Activated CD4-positive, alpha-beta T cell treated with anti-CD3 and anti-CD28 coated beads, Interleukin-2, amount 10 ng/mL, durations not matched to agents 24 days and 14 days (primary cell): ENCODE measurements around the gene AFAP1. TPM values are rescaled to one million over a fixed set of nuclear protein-coding genes. Genes with fewer than 3 reads are reported as not detected.

ENCODE experiments used
- DNase-seq: peaks from one replicate; pipeline ENCODE4 v3.0.0; 2022
- H3K27ac Mint-ChIP-seq: one replicate; pipeline ENCODE4 v1.8.0; 2022; ENCODE audit warnings: mild to moderate bottlenecking, mixed read lengths
- H3K27me3 Mint-ChIP-seq: one replicate; pipeline ENCODE4 v1.8.0; 2022; ENCODE audit warnings: mixed read lengths
- H3K36me3 Mint-ChIP-seq: one replicate; pipeline ENCODE4 v1.8.0; 2022; ENCODE audit warnings: low read depth, mild to moderate bottlenecking, mixed read lengths
- H3K4me1 Mint-ChIP-seq: one replicate; pipeline ENCODE4 v1.8.0; 2021; ENCODE audit warnings: mixed read lengths
- H3K4me3 Mint-ChIP-seq: one replicate; pipeline ENCODE4 v1.8.0; 2022; ENCODE audit warnings: mild to moderate bottlenecking, moderate library complexity, mixed read lengths
- H3K9me3 Mint-ChIP-seq: one replicate; pipeline ENCODE4 v1.8.0; 2021; ENCODE audit warnings: mixed read lengths
- intact Hi-C: fragments of 100-400 bp; cut with micrococcal nuclease; formaldehyde crosslinking; loops from one replicate; pipeline ENCODE4 v1.15.1; 2023
- total RNA-seq: library from RNA; stranded (reverse); gene quantifications from 2 replicates; pipeline ENCODE4 v1.2.3, GENCODE V29; 2022

Gene AFAP1
- total RNA-seq, 1 donor from 2014 or later = 37.6 TPM

- DNase-seq = no peak
- Mint-ChIP-seq H3K9me3 (no peaks in the 10 kb centered on the region), H3K4me3 (no peak overlapping the region), H3K27ac (no peak overlapping the region), H3K4me1 (no peaks in the 10 kb centered on the region), H3K36me3 (no peaks in the 10 kb centered on the region), H3K27me3 (no peaks in the 10 kb centered on the region)
- intact Hi-C loops = no loop called here
Measured at GRCh38 chr4:7741946-7742806, 197.5 kb downstream of the AFAP1 start.

- H3K9me3 Mint-ChIP-seq = no peaks in the 10 kb centered on the region
- H3K36me3 Mint-ChIP-seq = no peaks in the 10 kb centered on the region
- no peaks in the 10 kb centered on the region for H3K4me1 Mint-ChIP-seq
- H3K4me3 Mint-ChIP-seq = no peak overlapping the region
- no peak overlapping the region for H3K27ac Mint-ChIP-seq
- intact Hi-C loops = no loop called here
- DNase-seq = no peak
- no peaks in the 10 kb centered on the region for H3K27me3 Mint-ChIP-seq
Measured at GRCh38 chr4:7740866-7741525, 198.7 kb downstream of the AFAP1 start.

- no peak overlapping the region for H3K27ac Mint-ChIP-seq
Measured at GRCh38 chr4:7739918-7740865, 199.5 kb downstream of the AFAP1 start.

GRCh38 chr4:7739077-7739917 is 200.4 kb downstream of the AFAP1 start:
- Mint-ChIP-seq H3K36me3 (no peaks in the 10 kb centered on the region), H3K9me3 (no peaks in the 10 kb centered on the region), H3K27me3 (no peaks in the 10 kb centered on the region), H3K4me3 (no peak overlapping the region), H3K4me1 (no peaks in the 10 kb centered on the region), H3K27ac (no peak overlapping the region)
- intact Hi-C loops = no loop called here
- no peak for DNase-seq

More at GRCh38 chr4:7739918-7740865, 199.5 kb downstream of the AFAP1 start:
- Mint-ChIP-seq H3K36me3 (no peaks in the 10 kb centered on the region), H3K27me3 (no peaks in the 10 kb centered on the region), H3K4me3 (no peak overlapping the region), H3K9me3 (no peaks in the 10 kb centered on the region), H3K4me1 (no peaks in the 10 kb centered on the region)
- DNase-seq = no peak
- intact Hi-C loops = no loop called here

- H3K27me3 Mint-ChIP-seq = no peaks in the 10 kb centered on the region
- intact Hi-C loops = no loop called here
Measured at GRCh38 chr4:7738458-7739076, 201.1 kb downstream of the AFAP1 start.

GRCh38 chr4:7737752-7738457 is 201.8 kb downstream of the AFAP1 start:
- H3K4me3 Mint-ChIP-seq = no peak overlapping the region
- no peak for DNase-seq
- no peak overlapping the region for H3K27ac Mint-ChIP-seq
- no peaks in the 10 kb centered on the region for H3K4me1 Mint-ChIP-seq
- no peaks in the 10 kb centered on the region for H3K36me3 Mint-ChIP-seq
- intact Hi-C loops = no loop called here
- H3K9me3 Mint-ChIP-seq = no peaks in the 10 kb centered on the region
- H3K27me3 Mint-ChIP-seq = no peaks in the 10 kb centered on the region

More at GRCh38 chr4:7738458-7739076, 201.1 kb downstream of the AFAP1 start:
- Mint-ChIP-seq H3K36me3 (no peaks in the 10 kb centered on the region), H3K4me1 (no peaks in the 10 kb centered on the region), H3K9me3 (no peaks in the 10 kb centered on the region), H3K27ac (no peak overlapping the region), H3K4me3 (no peak overlapping the region)
- no peak for DNase-seq

- H3K36me3 Mint-ChIP-seq = no peaks in the 10 kb centered on the region
- no peaks in the 10 kb centered on the region for H3K27me3 Mint-ChIP-seq
- H3K27ac Mint-ChIP-seq = no peak overlapping the region
- no peak for DNase-seq
- intact Hi-C loops = no loop called here
- H3K4me3 Mint-ChIP-seq = no peak overlapping the region
- H3K4me1 Mint-ChIP-seq = no peaks in the 10 kb centered on the region
- H3K9me3 Mint-ChIP-seq = no peaks in the 10 kb centered on the region
Measured at GRCh38 chr4:7737268-7737645, 202.4 kb downstream of the AFAP1 start.

- intact Hi-C loops = no loop called here
- H3K36me3 Mint-ChIP-seq = no peaks in the 10 kb centered on the region
- no peaks in the 10 kb centered on the region for H3K27me3 Mint-ChIP-seq
- no peaks in the 10 kb centered on the region for H3K9me3 Mint-ChIP-seq
- DNase-seq = no peak
- no peak overlapping the region for H3K4me3 Mint-ChIP-seq
- no peak overlapping the region for H3K27ac Mint-ChIP-seq
- no peaks in the 10 kb centered on the region for H3K4me1 Mint-ChIP-seq
Measured at GRCh38 chr4:7736436-7737267, 203.0 kb downstream of the AFAP1 start.

- Mint-ChIP-seq H3K36me3 (no peaks in the 10 kb centered on the region), H3K27ac (no peak overlapping the region), H3K9me3 (no peaks in the 10 kb centered on the region), H3K4me3 (no peak overlapping the region), H3K4me1 (no peaks in the 10 kb centered on the region), H3K27me3 (no peaks in the 10 kb centered on the region)
- no peak for DNase-seq
- intact Hi-C loops = no loop called here
Measured at GRCh38 chr4:7735961-7736360, 203.7 kb downstream of the AFAP1 start.

- Mint-ChIP-seq H3K4me3 (no peak overlapping the region), H3K27ac (no peak overlapping the region), H3K36me3 (no peaks in the 10 kb centered on the region), H3K27me3 (no peaks in the 10 kb centered on the region), H3K9me3 (no peaks in the 10 kb centered on the region), H3K4me1 (no peaks in the 10 kb centered on the region)
- intact Hi-C loops = no loop called here
- DNase-seq = no peak
Measured at GRCh38 chr4:7735395-7735794, 204.3 kb downstream of the AFAP1 start.

- H3K36me3 Mint-ChIP-seq = no peaks in the 10 kb centered on the region
- H3K4me3 Mint-ChIP-seq = no peak overlapping the region
- H3K27me3 Mint-ChIP-seq = no peaks in the 10 kb centered on the region
- no peak overlapping the region for H3K27ac Mint-ChIP-seq
- intact Hi-C loops = no loop called here
- H3K9me3 Mint-ChIP-seq = no peaks in the 10 kb centered on the region
- H3K4me1 Mint-ChIP-seq = no peaks in the 10 kb centered on the region
- no peak for DNase-seq
Measured at GRCh38 chr4:7734651-7735260, 204.9 kb downstream of the AFAP1 start.
